HepG2 (cell line): ENCODE results near the gene C2orf81. TPM values are rescaled to one million over a fixed set of nuclear protein-coding genes. Genes with fewer than 3 reads are reported as not detected.

Experiments
- BRCA1 ChIP-seq: sonication (generic); formaldehyde crosslinking; IDR thresholded peaks from 2 replicates; pipeline ENCODE4 v1.4.0; 2020; ENCODE audit warnings: missing genetic modification reagents
- CENPT ChIP-seq: sonication (generic); formaldehyde crosslinking; IDR thresholded peaks from 2 replicates; pipeline ENCODE4 v1.8.0; 2022; ENCODE audit warnings: low read depth, mild to moderate bottlenecking, moderate library complexity, missing genetic modification reagents
- CREB1 ChIP-seq, 2 experiments: fragments of 450-650 bp in 1 of 2; IDR thresholded peaks; 2 replicates each; pipeline ENCODE4 v1.6.1; 2016 to 2017; ENCODE audit warnings: control low read depth in 1 of 2, mild to moderate bottlenecking in 1 of 2, missing compliant biosample characterization in 1 of 2, missing genetic modification characterization in 1 of 2
- HCFC1 ChIP-seq: fragments of 150-350 bp; IDR thresholded peaks from 2 replicates; pipeline ENCODE4 v1.6.1; 2014; ENCODE audit warnings: low read depth, low read length
- LCORL ChIP-seq, 2 experiments: fragments of 450-650 bp in 1 of 2; sonication (generic) in 1 of 2; formaldehyde crosslinking in 1 of 2; IDR thresholded peaks; 2 replicates each; pipeline versions ENCODE4 v1.5.0 to v1.6.1; 2017 to 2020; ENCODE audit warnings: antibody characterized with exemption in 1 of 2, missing genetic modification reagents in 1 of 2
- MNT ChIP-seq: fragments of 450-650 bp; IDR thresholded peaks from 2 replicates; pipeline ENCODE4 v1.6.1; 2016
- NFE2 ChIP-seq: sonication (generic); formaldehyde crosslinking; IDR thresholded peaks from 2 replicates; pipeline ENCODE4 v1.4.0; 2020; ENCODE audit warnings: missing genetic modification reagents
- NR1H2 ChIP-seq: sonication (generic); formaldehyde crosslinking; IDR thresholded peaks from 2 replicates; pipeline ENCODE4 v1.8.1; 2022; ENCODE audit warnings: low read depth, missing genetic modification reagents, borderline replicate concordance
- PRPF4 ChIP-seq: fragments of 200-400 bp; formaldehyde crosslinking; IDR thresholded peaks from 2 replicates; pipeline ENCODE4 v1.6.1; 2016; ENCODE audit warnings: low read length, low read depth; ENCODE audit not compliant: poor library complexity, severe bottlenecking
- RAD21 ChIP-seq: fragments of 450-650 bp; formaldehyde crosslinking; IDR thresholded peaks from 2 replicates; pipeline ENCODE4 v1.5.0; 2020; ENCODE audit warnings: mild to moderate bottlenecking
- SKIL ChIP-seq: sonication (generic); formaldehyde crosslinking; IDR thresholded peaks from 2 replicates; pipeline ENCODE4 v1.8.0; 2022; ENCODE audit warnings: missing genetic modification reagents, mild to moderate bottlenecking, moderate library complexity, borderline replicate concordance
- SP5 ChIP-seq: IDR thresholded peaks from 2 replicates; pipeline ENCODE4 v1.6.1; 2016; ENCODE audit warnings: low read depth, borderline replicate concordance
- THAP11 ChIP-seq: IDR thresholded peaks from 2 replicates; pipeline ENCODE4 v1.6.1; 2016; ENCODE audit warnings: missing biosample characterization, missing genetic modification reagents
- ZHX2 ChIP-seq, 2 experiments: sonication (generic) in 1 of 2; formaldehyde crosslinking in 1 of 2; IDR thresholded peaks; 2 replicates each; pipeline versions ENCODE4 v1.6.1 to v1.9.0; 2014 to 2022; ENCODE audit warnings: antibody characterized with exemption in 1 of 2, borderline replicate concordance in 1 of 2, inconsistent platforms in 1 of 2, low read depth in 1 of 2, missing genetic modification reagents in 1 of 2
- ZNF503 ChIP-seq: sonication (generic); formaldehyde crosslinking; IDR thresholded peaks from 2 replicates; pipeline ENCODE4 v1.4.0; 2020; ENCODE audit warnings: missing genetic modification reagents
- polyA plus RNA-seq, 8 experiments: library from polyadenylated mRNA; depleted of rRNA in 3 of 8; stranded (reverse) in 7 of 8; unstranded in 1 of 8; fragments of >200 nt; fragmentation: Illumina TruSeq in 4 of 8; extraction: Trizol in 4 of 8; gene quantifications; 2 replicates each; pipeline versions ENCODE4 v1.2.1 to v1.2.3, GENCODE V29; 2011 to 2016; ENCODE audit warnings: low read depth in 4 of 8, missing spikeins in 1 of 8, mixed read lengths in 1 of 8; ENCODE audit not compliant: insufficient read depth in 1 of 8
- total RNA-seq, 5 experiments: library from RNA; depleted of rRNA; stranded (reverse); fragments of >200 nt; fragmentation: Illumina TruSeq; extraction: Trizol; gene quantifications; 2 replicates each; pipeline ENCODE4 v1.2.3, GENCODE V29; 2016; ENCODE audit warnings: low read depth in 1 of 5

Gene C2orf81
- total and polyA plus RNA-seq, 2 of the 13 experiments (the other 11 are each of a cell fraction or from before 2014, with no cell fraction given), result 0.15 to 0.17 TPM

- TF ChIP-seq BRCA1 (CRISPR knock-in tag), result 0 out of 2 replicates have a peak, but pooled peaks have one; percentile 72
- TF ChIP-seq HCFC1, result no peak
- TF ChIP-seq PRPF4, result no peak
- peak; percentile 76 for TF ChIP-seq THAP11 (CRISPR knock-in tag)
- no peak for TF ChIP-seq SKIL
- TF ChIP-seq NR1H2, result peak; percentile 64
- TF ChIP-seq NFE2 (CRISPR knock-in tag), result no peak
- no peak for TF ChIP-seq LCORL (IDR thresholded peaks at IDR 0.05)
- peak; percentile 91 for TF ChIP-seq LCORL (CRISPR knock-in tag; IDR thresholded peaks at IDR 0.05)
- TF ChIP-seq RAD21 (CRISPR knock-in tag), result 0 out of 2 replicates have a peak, but pooled peaks have one; percentile 23
- peak; percentile 94 for TF ChIP-seq CENPT (CRISPR knock-in tag)
- peak; percentile 13; the same call in 1 of the 2 replicates for TF ChIP-seq MNT
- TF ChIP-seq SP5 (CRISPR knock-in tag), result peak; percentile 79
- TF ChIP-seq ZHX2 (IDR thresholded peaks at IDR 0.05; ENCODE audit: low read depth), result peak; percentile 42; the same call in 1 of the 2 replicates
- TF ChIP-seq ZHX2 (CRISPR knock-in tag; IDR thresholded peaks at IDR 0.05; ENCODE audit: borderline replicate concordance), result peak; percentile 24
- TF ChIP-seq ZNF503 (CRISPR knock-in tag), result peak; percentile 65; the same call in 1 of the 2 replicates
- TF ChIP-seq CREB1 (IDR thresholded peaks at IDR 0.05), result peak; percentile 69; the same call in 1 of the 2 replicates
- no peak for TF ChIP-seq CREB1 (CRISPR knock-in tag; IDR thresholded peaks at IDR 0.05)
These were observed 20.5 kb upstream of the C2orf81 start, which contains the start of gene RTKN (continued) for GRCh38 chr2:74441690-74442482.
